GM19239 (cell line): ENCODE results near the gene NEURL4.
"Not testable (repeated sequence)": the region's sequence is repeated elsewhere in the genome, so short reads cannot be mapped to it uniquely, and the experiment has no call there.

ENCODE experiments used
- DNase-seq: peaks from one replicate; pipeline ENCODE4 v3.0.0; 2011; ENCODE audit warnings: low spot score; ENCODE audit not compliant: insufficient read length
- FAIRE-seq: peaks from 2 replicates; lab custom pipeline; 2011; peaks lifted over from hg19 to GRCh38; lab: Jason Lieb, UNC

NEURL4 gene

DNA sequence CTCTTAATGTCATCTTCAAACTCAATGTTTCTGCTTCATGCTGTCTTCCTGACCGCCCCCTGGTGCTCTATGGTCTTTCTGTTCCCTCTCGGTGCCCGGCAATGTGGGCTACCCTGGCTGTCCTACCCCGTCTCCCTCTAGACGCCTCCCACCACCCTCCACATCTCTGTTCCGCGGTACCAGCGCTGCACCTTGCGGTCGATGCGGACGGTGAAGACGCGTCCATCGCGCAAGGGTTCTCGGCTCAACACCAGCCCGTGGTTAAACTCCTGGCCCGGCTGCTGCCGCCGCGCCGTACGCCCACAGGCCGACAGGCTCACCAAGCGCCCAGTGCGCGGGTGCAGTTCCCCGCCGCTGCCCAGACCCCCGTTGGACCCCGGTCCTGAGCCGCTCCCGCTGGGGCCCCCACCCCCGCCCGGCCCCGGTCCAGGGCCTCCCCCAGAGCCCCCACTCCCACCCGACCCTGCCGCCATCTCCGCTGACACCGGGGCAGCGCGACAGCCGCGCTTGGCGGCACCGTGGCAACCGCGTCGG lies at the start of gene NEURL4:
Gene NEURL4, minus strand, starts transcription at position 496 of the 534 bp plus-strand sequence. Its CDS starts 23 bp downstream, at position 473.
- DNase-seq (no peak), FAIRE-seq (no peak)

DNA sequence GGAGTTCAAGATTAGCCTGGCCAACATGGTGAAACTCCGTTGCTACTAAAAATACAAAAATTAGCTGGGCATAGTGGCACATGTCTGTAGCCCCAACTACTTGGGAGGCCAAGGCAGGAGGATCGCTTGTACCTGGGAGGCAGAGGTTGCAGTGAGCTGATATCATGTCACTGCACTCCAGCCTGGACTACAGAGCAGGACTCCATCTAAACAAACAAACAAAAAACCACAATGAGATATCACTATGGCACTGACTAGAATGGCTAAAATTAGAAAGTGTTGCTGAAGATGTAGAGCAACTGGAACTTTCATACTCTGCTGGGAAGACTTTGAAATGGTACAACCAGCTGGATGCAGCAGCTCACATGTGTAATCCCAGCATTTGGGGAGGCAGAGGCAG lies 45.2 kb upstream of the NEURL4 start:
- no peak for FAIRE-seq
- DNase-seq, result no peak

DNA sequence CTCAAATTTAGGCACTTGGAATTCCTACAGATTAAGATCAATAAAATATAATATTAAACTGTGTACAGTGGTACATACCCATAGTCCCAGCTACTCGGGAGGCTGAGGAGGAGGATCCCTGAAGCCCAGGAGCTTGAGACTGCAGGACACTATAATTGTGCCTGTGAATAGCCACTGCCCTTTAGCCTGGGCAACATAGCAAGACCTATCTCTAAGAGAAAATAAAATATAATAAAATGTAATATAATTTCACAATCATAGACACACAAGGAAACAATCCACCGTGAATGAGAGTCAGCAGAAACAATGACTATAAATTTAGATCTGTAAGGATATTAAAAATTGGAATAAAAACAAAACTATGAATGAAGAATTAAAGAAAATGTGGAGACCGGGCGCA lies 41.7 kb upstream of the NEURL4 start:
- FAIRE-seq, result no peak
- DNase-seq, result no peak

- DNase-seq (no peak), FAIRE-seq (no peak)
Measured at GRCh38 chr17:7369825-7370224, 40.7 kb upstream of the NEURL4 start.

DNA sequence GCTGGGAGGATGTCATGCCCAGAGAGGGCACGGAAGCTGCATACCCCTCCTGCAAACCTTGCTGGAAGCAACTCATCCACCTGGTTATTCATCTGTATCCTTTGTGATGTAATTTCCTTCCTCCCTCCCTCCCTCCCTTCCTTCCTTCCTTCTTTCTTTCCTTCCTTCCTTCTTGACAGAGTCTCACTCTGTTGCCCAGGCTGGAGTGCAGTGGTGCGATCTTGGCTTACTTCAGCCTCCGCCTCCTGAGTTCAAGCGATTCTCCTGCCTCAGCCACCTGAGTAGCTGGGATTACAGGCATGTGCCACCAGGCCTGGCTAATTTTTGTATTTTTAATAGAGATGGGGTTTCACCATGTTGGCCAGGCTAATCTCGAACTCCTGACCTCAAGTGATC lies 39.5 kb upstream of the NEURL4 start:
- not testable (repeated sequence) for DNase-seq

GRCh38 chr17:7367918-7368598 lies 38.9 kb upstream of the NEURL4 start:
- no peak for DNase-seq
- no peak for FAIRE-seq

More for the DNA sequence above, 39.5 kb upstream of the NEURL4 start:
- FAIRE-seq, result not testable (repeated sequence)

GRCh38 chr17:7367083-7367482 lies 37.9 kb upstream of the NEURL4 start:
- FAIRE-seq, result no peak
- DNase-seq, result no peak

DNA sequence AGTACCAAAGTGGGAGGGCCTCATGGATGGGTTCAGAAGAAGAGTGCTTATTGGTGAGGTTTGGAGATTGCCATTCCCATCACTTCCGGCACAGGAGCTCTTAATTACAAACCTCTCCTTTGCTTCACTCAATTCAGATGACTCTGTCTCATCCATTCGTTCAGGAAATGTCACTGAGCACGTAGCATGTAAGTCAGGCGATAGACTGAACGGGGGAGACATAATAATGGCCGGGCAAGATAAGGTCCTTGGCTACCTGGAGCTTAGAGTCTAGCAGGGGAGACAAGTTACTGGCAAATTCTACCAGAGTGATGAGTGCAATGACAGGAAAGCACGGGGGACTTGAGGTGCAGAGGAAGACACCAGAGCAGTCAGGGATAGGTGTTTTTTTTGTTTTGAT lies 36.8 kb upstream of the NEURL4 start:
- DNase-seq, FAIRE-seq: not testable (repeated sequence)

GRCh38 chr17:7363311-7363710 lies 34.2 kb upstream of the NEURL4 start:
- DNase-seq, result no peak
- FAIRE-seq, result no peak

DNA sequence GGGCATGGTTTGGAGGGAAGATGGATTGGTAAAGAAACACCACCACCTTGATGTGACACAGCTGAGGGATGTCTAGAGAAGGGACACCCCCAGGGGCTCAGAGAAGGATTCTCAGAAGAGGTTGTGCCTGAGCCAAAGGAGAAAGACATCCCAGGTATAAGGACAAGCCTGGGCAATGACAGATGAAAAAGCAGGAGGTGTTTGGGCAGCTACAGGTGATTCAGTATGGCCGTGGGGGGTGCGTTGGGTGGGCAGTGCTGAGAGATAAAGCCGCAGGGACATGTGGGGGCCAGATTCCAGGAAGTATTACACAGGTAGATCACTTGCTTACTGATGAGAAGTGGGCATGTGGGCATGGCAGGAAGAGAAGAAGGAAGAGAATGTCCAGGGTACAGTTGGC lies 32.8 kb upstream of the NEURL4 start:
- FAIRE-seq, result no peak

DNA sequence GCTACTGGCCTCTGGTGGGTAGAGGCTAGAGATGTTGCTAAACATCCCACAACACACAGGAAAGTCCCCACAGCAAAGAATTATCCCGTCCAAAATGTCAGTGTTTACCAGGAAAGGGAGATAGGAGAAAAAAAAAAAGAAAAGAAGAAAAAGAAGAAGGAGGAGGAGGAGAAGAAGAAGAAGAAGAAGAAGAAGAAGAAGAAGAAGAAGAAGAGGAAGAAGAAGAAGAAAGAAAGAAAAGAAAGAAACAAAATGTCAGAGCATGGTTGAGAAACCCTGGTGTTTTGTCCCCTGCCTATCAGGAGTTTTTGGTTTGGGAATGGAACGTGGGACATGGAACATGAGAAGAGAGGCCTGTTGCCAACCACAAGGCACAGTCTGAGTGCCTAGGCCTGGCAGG lies 28.2 kb upstream of the NEURL4 start:
- no peak for DNase-seq
- FAIRE-seq, result no peak

More for the DNA sequence above, 32.8 kb upstream of the NEURL4 start:
- DNase-seq, result no peak

GRCh38 chr17:7356756-7357155 lies 27.6 kb upstream of the NEURL4 start:
- FAIRE-seq (no peak), DNase-seq (no peak)

DNA sequence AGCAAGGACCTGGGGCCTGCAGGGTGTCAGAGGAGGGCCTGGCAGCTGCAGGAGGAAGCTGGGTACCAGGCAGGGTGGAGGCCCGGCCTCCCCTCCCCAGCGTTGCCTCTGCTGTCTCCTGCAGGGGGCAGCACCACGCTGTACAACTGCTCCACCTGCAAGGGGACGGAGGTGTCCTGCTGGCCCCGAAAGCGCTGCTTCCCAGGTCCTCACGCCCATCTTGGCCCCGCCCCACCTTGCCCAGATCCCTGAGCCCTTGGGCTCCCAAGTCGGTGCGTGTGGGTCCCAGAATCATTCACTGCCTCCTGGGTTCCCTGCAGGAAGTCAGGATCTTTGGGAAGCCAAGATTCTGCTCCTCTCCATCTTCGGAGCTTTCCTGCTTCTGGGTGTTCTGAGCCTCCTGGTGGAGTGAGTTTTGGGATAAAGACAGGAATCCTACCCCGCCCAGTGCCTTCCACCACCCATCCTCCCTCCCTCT lies 27.0 kb upstream of the NEURL4 start:
- FAIRE-seq (peak; percentile 97), DNase-seq (peak; percentile 83)

GRCh38 chr17:7355573-7355972 lies 26.4 kb upstream of the NEURL4 start:
- FAIRE-seq (no peak), DNase-seq (no peak)

DNA sequence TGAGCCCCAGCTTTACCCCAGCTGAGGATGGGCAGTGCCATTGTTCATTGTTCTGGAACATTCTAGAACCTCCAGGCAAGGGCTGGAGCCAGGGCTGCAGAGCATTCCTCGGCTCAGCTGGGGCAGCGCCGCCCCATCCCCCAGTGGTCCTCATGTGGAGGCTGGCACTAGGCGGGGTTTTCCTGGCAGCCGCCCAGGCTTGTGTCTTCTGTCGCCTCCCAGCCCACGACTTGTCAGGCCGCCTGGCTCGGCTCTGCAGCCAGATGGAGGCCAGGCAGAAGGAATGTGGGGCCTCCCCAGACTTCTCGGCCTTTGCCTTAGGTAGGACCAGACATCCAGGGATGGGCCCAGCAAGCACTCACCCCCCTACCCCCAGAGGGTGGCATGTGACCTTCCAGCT lies 25.9 kb upstream of the NEURL4 start, which contains the start of gene TMEM95:
Gene TMEM95, plus strand, starts transcription at position 104 of the 400 bp plus-strand sequence. Its CDS starts 49 bp downstream, at position 153.
- FAIRE-seq, result no peak

DNA sequence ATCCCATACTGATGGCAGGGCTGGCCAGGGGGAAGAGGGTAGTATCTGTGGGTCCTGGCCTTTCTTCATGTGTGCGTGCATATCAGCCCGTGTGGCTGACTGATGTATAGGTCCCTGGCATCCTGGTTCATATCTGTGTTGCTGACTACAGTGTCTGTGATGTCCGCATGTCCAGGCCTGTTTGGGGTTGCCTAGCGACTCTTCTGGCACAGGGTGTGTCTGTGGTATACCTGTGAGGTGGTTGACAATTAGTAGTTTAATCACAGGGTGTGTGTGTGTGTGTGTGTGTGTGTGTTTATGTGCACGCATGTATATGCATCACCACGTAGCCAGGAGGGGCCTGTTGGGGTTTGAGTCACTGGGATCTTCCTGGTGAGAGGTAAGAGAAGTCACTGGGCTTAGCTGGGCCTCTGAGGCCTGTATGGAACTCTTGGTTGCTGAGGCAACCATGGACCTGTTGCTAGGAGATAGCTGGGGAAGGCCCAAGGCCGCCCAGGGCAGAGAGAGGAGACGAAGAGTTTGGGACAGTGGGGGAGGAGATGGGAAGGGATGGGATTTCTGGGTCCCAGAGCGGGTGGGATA lies 25.2 kb upstream of the NEURL4 start:
- no peak for FAIRE-seq
- no peak for DNase-seq

More for the DNA sequence above, 25.9 kb upstream of the NEURL4 start, which contains the start of gene TMEM95:
- DNase-seq, result no peak

GRCh38 chr17:7352910-7353635 lies 23.9 kb upstream of the NEURL4 start:
- FAIRE-seq, result no peak
- no peak for DNase-seq

DNA sequence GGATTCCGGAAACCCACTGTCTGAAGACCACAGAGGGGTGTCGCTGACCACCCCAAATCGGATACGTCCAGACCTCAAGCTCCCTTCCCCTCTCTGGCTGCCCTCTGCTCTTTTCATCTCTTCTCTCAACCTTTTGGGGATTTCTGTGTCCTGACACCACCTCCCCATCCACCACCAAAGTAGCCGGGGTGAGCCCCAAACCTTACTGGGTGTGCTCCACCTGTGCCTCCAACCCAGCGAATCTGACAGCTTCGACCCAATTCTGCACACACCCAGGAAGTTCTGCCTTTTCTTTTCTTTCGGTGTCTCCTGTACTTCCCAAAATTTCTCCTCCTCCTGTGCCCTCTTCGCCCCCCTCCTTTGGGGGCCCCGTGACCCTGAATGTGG lies 23.4 kb upstream of the NEURL4 start:
- FAIRE-seq (no peak), DNase-seq (no peak)

DNA sequence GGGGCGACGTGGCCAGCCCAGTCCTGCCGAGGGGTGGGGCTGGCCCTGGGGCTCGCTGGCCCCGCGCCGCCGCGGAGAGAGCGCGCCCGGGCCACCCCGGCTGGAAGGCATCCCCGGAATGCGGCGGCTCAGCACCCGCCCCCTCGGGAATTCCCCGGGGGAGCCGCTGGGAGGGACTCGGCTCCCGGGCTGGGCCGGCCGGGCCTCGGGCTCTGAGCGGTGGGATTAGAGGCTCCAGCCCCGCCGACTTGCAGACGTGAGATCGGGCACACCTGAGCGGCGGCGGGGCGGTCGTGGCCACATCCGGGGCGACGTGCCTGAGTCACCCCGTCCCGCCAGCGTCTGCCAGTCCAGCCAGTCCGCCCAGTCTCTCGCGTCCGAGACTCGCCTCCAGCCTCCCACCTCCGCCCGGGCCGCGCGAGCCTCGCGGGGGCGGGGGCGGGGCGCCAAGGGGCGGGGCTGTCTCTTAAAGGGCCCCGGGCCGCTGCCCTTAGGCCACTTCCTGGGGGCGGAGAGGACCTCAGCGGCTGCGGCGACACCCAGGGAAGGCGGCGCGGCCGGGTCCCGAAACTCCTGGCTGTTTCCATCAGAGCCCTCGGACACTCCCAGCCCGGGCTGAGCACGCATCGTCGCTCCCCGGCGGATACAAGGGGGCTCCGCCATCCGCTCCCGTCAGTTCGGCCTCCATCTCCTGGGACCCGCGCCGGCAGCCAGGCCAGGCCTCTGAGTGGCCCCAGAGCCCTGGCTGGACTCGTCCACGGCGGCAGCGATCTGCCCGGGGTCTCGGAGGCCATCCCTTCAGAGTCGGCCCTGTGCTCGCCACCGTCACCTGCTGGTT lies 22.7 kb upstream of the NEURL4 start, which contains the start of gene KCTD11:
Gene KCTD11, plus strand, starts transcription at position 498 of the 838 bp plus-strand sequence.
- peak; percentile 83 for FAIRE-seq

More for the DNA sequence above, 22.7 kb upstream of the NEURL4 start, which contains the start of gene KCTD11:
- DNase-seq, result peak; percentile 95
